Stomach smooth muscle (tissue), 2 donors: Measurements from ENCODE around the gene SGF29.
"Not testable (repeated sequence)": the region's sequence is repeated elsewhere in the genome, so short reads cannot be mapped to it uniquely, and the experiment has no call there.

Experiments used
- H3K27ac ChIP-seq: one replicate; pipeline ENCODE4 v1.7.0; 2013; ENCODE audit warnings: mild to moderate bottlenecking, low read length, inconsistent platforms
- H3K27me3 ChIP-seq, 2 donors: one replicate each; pipeline ENCODE4 v1.7.0; 2013; ENCODE audit warnings: low read length in 2 of 2; ENCODE audit not compliant: insufficient read depth in 2 of 2, control insufficient read depth in 1 of 2
- H3K36me3 ChIP-seq, 2 donors: one replicate each; pipeline ENCODE4 v1.7.0; 2013; ENCODE audit warnings: low read length in 2 of 2; ENCODE audit not compliant: control insufficient read depth in 2 of 2, insufficient read depth in 2 of 2
- H3K4me1 ChIP-seq: one replicate; pipeline ENCODE4 v1.7.0; 2013; ENCODE audit warnings: low read length; ENCODE audit not compliant: control insufficient read depth, insufficient read depth
- H3K4me3 ChIP-seq, 2 donors: one replicate each; pipeline ENCODE4 v1.7.0; 2013; ENCODE audit warnings: low read length in 2 of 2
- H3K9ac ChIP-seq, 2 donors: one replicate each; pipeline ENCODE4 v1.7.0; 2013; ENCODE audit warnings: low read length in 2 of 2, mild to moderate bottlenecking in 1 of 2
- H3K9me3 ChIP-seq, 2 donors: one replicate each; pipeline ENCODE4 v1.7.0; 2013; ENCODE audit warnings: low read length in 2 of 2; ENCODE audit not compliant: control insufficient read depth in 2 of 2
- donor health status: healthy.
- donor health status: Pancreatic carcinoma.

The SGF29 gene

DNA sequence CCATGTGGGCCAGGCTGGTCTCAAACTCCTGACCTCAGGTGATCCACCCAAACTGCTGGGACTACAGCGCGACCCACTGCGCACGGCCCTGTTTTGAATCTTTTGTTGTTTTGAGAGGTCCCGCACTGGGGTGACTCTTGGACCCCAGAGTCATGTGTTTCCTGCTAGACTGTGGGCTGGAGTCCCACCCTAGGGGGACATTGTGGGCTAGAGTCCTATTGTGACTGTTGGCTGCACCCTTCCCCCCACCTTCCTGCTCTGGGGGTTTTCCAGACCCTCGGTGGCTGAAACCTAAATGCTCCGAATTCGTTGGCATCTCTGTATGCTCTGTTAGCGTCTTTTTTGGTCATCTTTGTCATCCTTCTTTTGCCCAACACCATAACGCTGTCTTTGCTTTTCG, 30.9 kb upstream of the SGF29 start:
- H3K9me3 ChIP-seq: no peaks in the 10 kb centered on the region
- no peaks in the 10 kb centered on the region for H3K4me1 ChIP-seq
- no peaks in the 10 kb centered on the region for H3K36me3 ChIP-seq
- no peak overlapping the region for H3K27ac ChIP-seq
- no peak overlapping the region for H3K4me3 ChIP-seq
- no peak overlapping the region for H3K9ac ChIP-seq
- no peaks in the 10 kb centered on the region for H3K27me3 ChIP-seq

DNA sequence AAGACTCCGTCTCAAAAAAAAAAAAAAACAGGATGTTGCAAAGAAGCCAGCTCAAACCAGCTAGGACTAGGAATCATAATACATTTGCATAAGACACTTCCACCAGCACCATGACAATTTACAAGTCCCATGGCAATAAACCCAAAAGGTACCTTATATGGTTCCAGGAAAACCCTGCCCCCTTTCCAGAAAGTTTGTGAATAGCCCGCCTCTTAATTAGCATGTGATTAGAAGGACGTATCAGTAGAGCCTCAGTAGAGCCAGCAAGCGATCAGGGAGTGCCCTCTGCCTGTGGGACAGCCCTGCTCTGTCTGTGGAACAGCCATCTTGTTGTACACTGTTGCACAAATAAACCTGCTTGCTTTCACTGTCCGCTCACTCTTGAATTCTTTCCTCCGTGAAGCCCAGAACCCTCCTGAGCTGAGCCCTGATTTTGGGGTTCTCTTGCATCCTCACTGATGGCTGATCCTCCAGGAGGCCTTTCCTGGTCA, 29.0 kb upstream of the SGF29 start:
- no peaks in the 10 kb centered on the region for H3K9me3 ChIP-seq
- no peak overlapping the region for H3K4me3 ChIP-seq
- H3K36me3 ChIP-seq: no peaks in the 10 kb centered on the region
- no peak overlapping the region for H3K9ac ChIP-seq
- H3K27ac ChIP-seq: no peak overlapping the region
- H3K27me3 ChIP-seq: no peaks in the 10 kb centered on the region
- no peaks in the 10 kb centered on the region for H3K4me1 ChIP-seq

DNA sequence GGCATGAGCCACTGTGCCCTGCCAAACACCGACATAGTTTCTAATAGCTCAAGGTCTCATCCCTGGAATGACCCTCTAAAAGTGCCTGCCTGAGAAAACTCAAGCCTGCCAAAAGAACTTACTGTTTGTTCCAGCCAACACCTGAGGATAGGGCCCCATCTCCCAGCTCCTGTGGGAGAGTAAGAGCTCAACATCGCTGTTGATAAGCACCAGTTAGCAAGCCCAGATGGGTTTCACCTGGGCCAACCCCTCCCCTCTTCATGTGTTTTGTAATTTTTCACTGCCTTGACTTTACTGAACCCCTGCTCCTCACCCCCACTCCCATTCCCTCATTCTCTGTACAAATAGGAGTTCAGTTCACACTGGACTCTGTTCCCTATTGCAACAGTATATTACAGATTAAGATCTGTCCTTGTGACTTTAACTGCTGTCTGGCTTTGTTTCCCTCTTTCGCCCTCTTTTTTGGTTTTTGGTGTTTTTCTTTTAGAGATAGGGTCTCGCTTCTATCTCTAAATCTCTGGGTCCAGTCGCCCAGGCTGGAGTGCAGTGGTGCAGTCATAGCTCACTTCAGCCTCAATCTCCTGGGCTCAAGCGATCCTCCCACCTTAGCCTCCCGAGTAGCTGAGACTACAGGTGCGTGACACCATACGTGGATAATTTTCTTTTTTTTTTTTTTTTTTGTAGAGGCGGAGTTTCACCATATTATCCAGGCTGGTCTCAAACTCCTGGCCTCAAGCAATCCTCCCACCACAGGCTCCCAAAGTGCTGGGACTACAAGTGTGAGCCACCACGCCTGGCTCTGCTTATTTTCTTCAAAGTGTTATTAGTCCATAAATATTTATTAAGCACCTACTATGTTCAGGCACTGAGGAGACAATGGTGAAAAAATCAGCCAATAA, 27.3 kb upstream of the SGF29 start:
- Histone ChIP-seq H3K9me3 (no peaks in the 10 kb centered on the region), H3K27me3 (no peaks in the 10 kb centered on the region), H3K4me3 (no peak overlapping the region), H3K9ac (no peak overlapping the region), H3K36me3 (no peaks in the 10 kb centered on the region), H3K4me1 (no peaks in the 10 kb centered on the region), H3K27ac (no peak overlapping the region)

DNA sequence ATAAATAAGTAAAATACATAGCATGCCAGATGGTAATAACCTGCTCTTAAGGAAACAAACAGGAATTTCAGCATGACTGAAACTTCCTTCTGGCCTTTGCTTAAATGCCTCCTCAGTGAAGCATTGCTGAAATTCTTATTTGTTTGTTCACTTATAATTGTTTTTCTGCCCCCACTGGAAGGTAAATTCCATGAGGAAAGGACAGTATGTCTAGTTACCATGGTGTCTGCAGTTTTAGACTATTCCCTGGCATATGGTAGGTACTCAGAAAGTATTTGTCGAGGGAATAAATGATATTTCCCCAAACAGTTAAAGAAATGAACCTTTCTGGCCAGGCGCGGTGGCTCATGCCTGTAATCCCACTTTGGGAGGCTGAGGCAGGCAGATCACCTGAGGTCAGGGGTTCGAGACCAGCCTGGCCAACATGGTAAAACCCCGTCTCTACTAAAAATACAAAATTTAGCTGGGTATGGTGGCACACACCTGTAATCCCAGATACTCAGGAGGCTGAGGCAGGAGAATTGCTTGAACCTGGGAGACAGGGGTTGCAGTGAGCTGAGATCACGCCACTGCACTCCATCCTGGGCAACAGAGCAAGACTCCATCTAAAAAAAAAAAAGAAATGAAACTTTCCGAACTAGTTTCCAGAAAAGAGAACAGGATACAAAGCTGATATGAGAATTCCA, 26.5 kb upstream of the SGF29 start:
- not testable (repeated sequence) for H3K27me3 ChIP-seq, H3K27ac ChIP-seq, H3K36me3 ChIP-seq, H3K4me3 ChIP-seq, H3K9me3 ChIP-seq, H3K4me1 ChIP-seq, H3K9ac ChIP-seq

DNA sequence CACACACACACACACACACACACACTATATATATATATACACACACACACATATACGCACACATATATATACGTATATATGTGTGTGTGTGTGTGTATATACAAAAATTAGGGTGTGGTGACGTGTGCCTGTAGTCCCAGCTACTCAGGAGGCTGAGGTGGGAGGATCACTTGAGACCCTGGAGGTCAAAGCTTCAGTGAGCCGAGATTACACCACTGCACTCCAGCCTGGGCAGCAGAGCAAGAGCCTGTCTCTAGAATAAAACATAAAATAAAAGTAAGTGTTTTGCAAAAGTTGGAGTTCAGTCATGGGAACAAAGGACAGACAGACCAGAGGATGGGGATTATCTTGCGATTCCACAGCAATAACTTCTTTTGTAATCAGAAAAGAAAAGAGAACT, 25.7 kb upstream of the SGF29 start:
- Histone ChIP-seq H3K4me3 (no peak overlapping the region), H3K4me1 (peaks cover 4% of the 10 kb centered on the region), H3K9ac (no peak overlapping the region), H3K9me3 (no peaks in the 10 kb centered on the region), H3K27me3 (no peaks in the 10 kb centered on the region), H3K36me3 (no peaks in the 10 kb centered on the region), H3K27ac (no peak overlapping the region)

DNA sequence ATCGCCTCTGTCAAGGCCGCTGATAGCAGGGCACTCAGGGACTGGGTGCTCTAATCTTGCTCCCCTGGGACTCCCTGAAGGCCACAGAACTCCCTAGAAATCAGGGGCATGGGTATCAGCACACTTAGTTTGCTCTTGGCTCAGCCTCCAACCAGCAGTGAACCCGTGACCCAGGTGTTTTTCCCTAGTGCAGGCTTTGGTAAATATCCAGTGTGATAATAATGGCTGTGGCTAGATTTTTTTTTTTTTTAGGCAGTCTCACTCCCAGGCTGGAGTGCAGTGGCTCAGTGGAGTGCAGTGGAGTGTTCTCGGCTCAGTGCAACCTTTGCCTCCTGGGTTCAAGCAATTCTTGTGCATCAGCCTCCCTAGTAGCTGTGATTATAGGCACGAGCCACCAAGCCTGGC, 25.3 kb upstream of the SGF29 start:
- H3K36me3 ChIP-seq: no peaks in the 10 kb centered on the region
- peaks cover 4% of the 10 kb centered on the region for H3K4me1 ChIP-seq
- no peaks in the 10 kb centered on the region for H3K9me3 ChIP-seq
- no peaks in the 10 kb centered on the region for H3K27me3 ChIP-seq
- no peak overlapping the region for H3K9ac ChIP-seq
- no peak overlapping the region for H3K4me3 ChIP-seq
- H3K27ac ChIP-seq: no peak overlapping the region

DNA sequence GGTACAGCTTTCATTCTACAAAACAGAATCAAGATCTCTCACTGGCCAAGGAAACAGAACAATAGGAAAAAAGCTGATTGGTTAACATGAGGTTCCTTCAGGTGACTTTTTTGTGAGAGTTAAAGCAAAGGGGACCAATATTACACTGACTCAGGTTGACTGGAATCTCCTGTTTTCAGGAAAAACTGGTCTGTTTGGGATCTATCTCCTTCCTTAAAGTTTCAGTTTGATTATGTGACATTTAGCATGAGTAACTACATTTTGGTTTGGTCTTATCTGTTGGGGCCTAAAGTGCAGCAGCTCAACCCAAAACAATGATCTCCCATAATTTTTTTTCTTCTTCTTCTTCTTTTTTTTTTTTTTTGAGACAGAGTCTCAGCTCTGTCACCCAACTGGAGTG, 24.6 kb upstream of the SGF29 start:
- H3K27ac ChIP-seq: no peak overlapping the region
- H3K27me3 ChIP-seq: no peaks in the 10 kb centered on the region
- H3K4me1 ChIP-seq: peaks cover 4% of the 10 kb centered on the region
- H3K9me3 ChIP-seq: no peaks in the 10 kb centered on the region
- H3K36me3 ChIP-seq: peaks cover under 1 to 2% of the 10 kb centered on the region in 2 donors
- H3K9ac ChIP-seq: no peak overlapping the region
- no peak overlapping the region for H3K4me3 ChIP-seq

DNA sequence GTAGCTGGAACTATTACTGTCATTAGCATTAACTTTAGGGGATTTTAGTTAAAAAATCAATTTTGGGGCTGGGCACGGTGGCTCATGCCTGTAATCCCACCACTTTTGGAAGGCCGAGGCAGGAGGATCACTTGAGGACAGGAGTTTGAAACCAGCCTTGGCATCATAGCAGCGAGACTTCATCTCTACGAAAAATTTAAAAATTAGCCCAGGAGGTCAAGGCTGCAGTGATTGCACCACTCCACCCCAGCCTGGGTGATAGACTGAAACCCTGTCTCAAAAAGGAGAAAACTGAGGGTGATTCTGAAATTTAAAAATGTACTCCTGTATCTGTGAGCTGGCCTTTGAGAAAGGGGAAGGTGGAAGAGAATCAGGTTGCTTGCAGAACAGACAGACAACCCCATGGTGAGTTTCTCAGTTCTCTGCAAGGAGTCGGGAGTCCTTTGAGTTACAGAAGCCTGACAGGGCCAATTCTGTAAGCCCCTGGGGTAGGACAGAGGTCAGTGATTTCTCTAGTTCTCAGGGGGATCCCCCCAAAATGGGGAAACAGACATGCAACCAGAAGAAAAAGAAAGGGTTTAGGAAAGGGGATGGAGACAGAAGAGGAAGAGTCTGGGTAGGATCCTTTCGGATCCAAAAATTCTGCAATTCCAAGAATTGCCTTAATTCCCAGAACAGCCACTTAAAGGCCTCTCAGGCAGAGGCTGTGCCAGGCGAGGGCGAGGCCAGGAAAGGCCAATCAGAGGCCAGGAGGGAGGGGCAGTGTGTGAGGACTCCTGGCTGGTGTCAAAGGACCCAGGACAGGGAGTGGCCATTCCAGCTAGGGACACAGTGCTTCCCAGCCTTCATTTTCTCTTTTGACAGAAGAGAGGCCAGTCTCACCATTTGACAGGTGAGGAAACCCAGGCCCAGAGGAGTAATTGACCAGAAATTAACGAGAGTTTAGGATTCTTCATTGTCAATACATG, 21.7 kb upstream of the SGF29 start:
- peaks cover 8% of the 10 kb centered on the region for H3K4me1 ChIP-seq
- H3K36me3 ChIP-seq: peaks cover 11 to 12% of the 10 kb centered on the region in 2 donors
- H3K27me3 ChIP-seq: no peaks in the 10 kb centered on the region
- no peak overlapping the region for H3K9ac ChIP-seq
- H3K9me3 ChIP-seq: no peaks in the 10 kb centered on the region
- H3K4me3 ChIP-seq: no peak overlapping the region
- peak overlapping the region; percentile 31 for H3K27ac ChIP-seq

DNA sequence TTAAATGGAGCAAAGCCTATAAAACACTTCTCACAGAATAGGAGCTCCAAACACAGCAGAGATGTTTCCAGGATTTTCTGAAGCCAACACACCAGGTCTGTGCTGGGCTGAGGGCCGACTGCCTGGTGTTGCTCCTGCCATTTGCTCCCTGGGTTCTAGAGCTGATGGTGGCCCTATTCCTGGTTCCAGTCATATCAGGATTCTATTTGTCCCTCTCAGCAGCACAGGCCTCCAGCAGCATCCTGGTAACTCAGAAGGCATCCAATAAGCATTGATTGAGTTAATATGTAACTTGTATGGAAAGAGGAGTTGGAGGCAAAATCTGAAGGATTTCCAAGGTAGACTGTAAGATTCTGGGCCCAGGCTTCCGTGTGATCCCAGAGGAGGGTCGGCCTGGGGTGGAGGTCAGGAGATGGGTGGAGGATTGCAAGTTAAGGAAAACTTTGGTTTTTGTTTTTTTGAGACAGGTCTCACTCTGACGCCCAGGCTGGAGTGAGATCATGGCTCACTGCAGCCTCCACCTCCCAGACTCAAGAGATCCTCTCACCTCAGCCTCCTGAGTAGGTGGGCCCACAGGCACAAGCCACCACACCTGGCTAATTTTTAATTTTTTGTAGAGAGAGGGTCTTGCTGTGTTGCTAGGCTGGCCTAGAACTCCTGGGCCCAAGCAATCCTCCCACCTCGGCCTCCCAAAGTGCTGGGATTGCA, 20.6 kb upstream of the SGF29 start:
- Histone ChIP-seq H3K27me3 (no peaks in the 10 kb centered on the region), H3K4me1 (peaks cover 17% of the 10 kb centered on the region), H3K4me3 (no peak overlapping the region), H3K9ac (no peak overlapping the region), H3K9me3 (no peaks in the 10 kb centered on the region), H3K27ac (no peak overlapping the region), H3K36me3 (peaks cover 11 to 17% of the 10 kb centered on the region in 2 donors)
